ENCODE measurements around the gene ARHGAP21. TPM values are rescaled to one million over a fixed set of nuclear protein-coding genes. Genes with fewer than 3 reads are reported as not detected.

Gene ARHGAP21
- total and polyA plus RNA-seq, 7 donors, result 25.2 to 87.8 (median 53.2) TPM

GRCh38 chr10:24683554-24683953, 40.1 kb downstream of the ARHGAP21 start:
- Histone ChIP-seq H3K4me1 (peaks cover 0 to 47% (median 29%) of the 10 kb centered on the region in 4 donors), H3K27ac (no peak overlapping the region), H3K36me3 (no peaks in the 10 kb centered on the region), H3K27me3 (no peaks in the 10 kb centered on the region), H3K9me3 (no peaks in the 10 kb centered on the region), H3K4me3 (no peak overlapping the region)
- TF ChIP-seq POLR2A (IDR thresholded peaks at IDR 0.05) (no peak), EP300 (IDR thresholded peaks at IDR 0.05) (no peak), CTCF (IDR thresholded peaks at IDR 0.05) (no peak), POLR2AphosphoS5 (IDR thresholded peaks at IDR 0.05) (no peak)
- intact Hi-C loops (cut with DNase I), result no loop called here
- no peak for DNase-seq

- 15 to 54% methylated on average over 6 of the region's 6 CpGs for WGBS, 2 donors
- Histone ChIP-seq H3K27ac (no peak overlapping the region), H3K9me3 (no peaks in the 10 kb centered on the region), H3K4me1 (peaks cover 0 to 41% (median 28%) of the 10 kb centered on the region in 4 donors), H3K27me3 (no peaks in the 10 kb centered on the region), H3K36me3 (no peaks in the 10 kb centered on the region), H3K4me3 (no peak overlapping the region)
- intact Hi-C loops (cut with DNase I), result no loop called here
- no peak for DNase-seq
- TF ChIP-seq POLR2A (IDR thresholded peaks at IDR 0.05), result no peak
These were observed 42.1 kb downstream of the ARHGAP21 start for GRCh38 chr10:24681572-24682088.

- Histone ChIP-seq H3K4me1 (peaks cover 0 to 41% (median 25%) of the 10 kb centered on the region in 4 donors), H3K36me3 (no peaks in the 10 kb centered on the region), H3K27me3 (no peaks in the 10 kb centered on the region), H3K9me3 (no peaks in the 10 kb centered on the region), H3K27ac (no peak overlapping the region), H3K4me3 (no peak overlapping the region)
- intact Hi-C loops (cut with DNase I), result no loop called here
- 58 to 75% methylated on average over 3 of the region's 3 CpGs for WGBS, 2 donors
- DNase-seq, result no peak
- TF ChIP-seq POLR2A (IDR thresholded peaks at IDR 0.05), result no peak
- no peak for TF ChIP-seq EP300 (IDR thresholded peaks at IDR 0.05)
- no peak for TF ChIP-seq CTCF (IDR thresholded peaks at IDR 0.05)
- TF ChIP-seq POLR2AphosphoS5 (IDR thresholded peaks at IDR 0.05), result no peak
These were observed 42.8 kb downstream of the ARHGAP21 start for GRCh38 chr10:24680647-24681524.

DNA sequence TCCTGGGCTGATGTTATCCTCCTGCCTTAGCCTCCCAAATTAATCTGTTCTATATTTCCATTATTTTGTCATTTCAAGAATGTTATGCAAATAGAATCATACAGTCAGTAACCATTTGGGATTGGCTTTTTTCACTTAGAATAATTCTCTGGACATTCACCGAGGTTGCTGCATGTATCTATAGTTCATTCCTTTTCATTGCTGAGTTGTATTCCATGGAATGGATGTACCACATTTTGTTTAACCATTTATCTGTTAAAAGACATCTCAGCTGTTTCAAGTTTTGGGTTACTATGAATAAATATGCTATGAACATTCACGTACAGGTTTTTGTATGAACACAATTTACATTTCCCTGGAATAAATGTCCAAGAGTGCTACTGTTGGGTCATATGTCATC, 44.9 kb downstream of the ARHGAP21 start:
- no peaks in the 10 kb centered on the region for H3K27me3 ChIP-seq
- DNase-seq, result no peak
- intact Hi-C loops (cut with DNase I), result no loop called here

More for the DNA sequence above, 44.9 kb downstream of the ARHGAP21 start:
- TF ChIP-seq CTCF (IDR thresholded peaks at IDR 0.05) (no peak), EP300 (IDR thresholded peaks at IDR 0.05) (no peak), POLR2AphosphoS5 (IDR thresholded peaks at IDR 0.05) (no peak), POLR2A (IDR thresholded peaks at IDR 0.05) (no peak)
- peaks cover 0 to 40% (median 25%) of the 10 kb centered on the region in 4 donors for H3K4me1 ChIP-seq
- H3K36me3 ChIP-seq, result no peaks in the 10 kb centered on the region
- H3K9me3 ChIP-seq, result no peaks in the 10 kb centered on the region
- H3K4me3 ChIP-seq, result no peak overlapping the region
- 98% methylated on average over 2 of the region's 2 CpGs for WGBS, 2 donors
- H3K27ac ChIP-seq, result no peak overlapping the region

Data from sigmoid colon (tissue), 7 donors.